ENCODE results near the gene OR6C65.

The OR6C65 gene

DNA sequence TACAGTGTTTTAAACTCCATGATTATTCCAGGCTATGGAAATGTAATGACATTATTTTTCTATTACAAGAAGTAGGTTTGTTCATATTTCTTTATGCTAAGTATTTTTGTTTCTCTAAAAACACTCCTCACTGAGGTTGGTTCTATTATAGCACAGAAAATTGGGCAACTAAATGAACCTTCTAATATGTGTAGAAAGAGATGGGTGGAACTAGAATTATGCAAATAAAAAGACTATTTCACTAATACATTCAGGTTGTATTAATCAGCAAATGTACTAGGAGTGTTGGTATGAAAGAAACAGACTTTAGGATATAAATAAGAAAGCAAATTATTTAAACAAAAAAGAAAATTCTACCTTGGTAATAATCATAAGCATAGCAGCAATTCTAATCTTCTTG, 48.5 kb downstream of the OR6C65 start:
- no peak for DNase-seq

All from SIG-M5 (cell line).